HG03342 (cell line): Measurements from ENCODE around the gene P3H2.
"Not testable (repeated sequence)": the region's sequence is repeated elsewhere in the genome, so short reads cannot be mapped to it uniquely, and the experiment has no call there.

Experiments
- ATAC-seq: cut with Tn5 transposase; IDR thresholded peaks from one replicate; pipeline ENCODE4 v1.9.1; 2021; ENCODE audit warnings: mild to moderate bottlenecking, moderate library complexity; ENCODE audit not compliant: unreplicated experiment

Gene P3H2, protein sequence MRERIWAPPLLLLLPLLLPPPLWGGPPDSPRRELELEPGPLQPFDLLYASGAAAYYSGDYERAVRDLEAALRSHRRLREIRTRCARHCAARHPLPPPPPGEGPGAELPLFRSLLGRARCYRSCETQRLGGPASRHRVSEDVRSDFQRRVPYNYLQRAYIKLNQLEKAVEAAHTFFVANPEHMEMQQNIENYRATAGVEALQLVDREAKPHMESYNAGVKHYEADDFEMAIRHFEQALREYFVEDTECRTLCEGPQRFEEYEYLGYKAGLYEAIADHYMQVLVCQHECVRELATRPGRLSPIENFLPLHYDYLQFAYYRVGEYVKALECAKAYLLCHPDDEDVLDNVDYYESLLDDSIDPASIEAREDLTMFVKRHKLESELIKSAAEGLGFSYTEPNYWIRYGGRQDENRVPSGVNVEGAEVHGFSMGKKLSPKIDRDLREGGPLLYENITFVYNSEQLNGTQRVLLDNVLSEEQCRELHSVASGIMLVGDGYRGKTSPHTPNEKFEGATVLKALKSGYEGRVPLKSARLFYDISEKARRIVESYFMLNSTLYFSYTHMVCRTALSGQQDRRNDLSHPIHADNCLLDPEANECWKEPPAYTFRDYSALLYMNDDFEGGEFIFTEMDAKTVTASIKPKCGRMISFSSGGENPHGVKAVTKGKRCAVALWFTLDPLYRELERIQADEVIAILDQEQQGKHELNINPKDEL

DNA sequence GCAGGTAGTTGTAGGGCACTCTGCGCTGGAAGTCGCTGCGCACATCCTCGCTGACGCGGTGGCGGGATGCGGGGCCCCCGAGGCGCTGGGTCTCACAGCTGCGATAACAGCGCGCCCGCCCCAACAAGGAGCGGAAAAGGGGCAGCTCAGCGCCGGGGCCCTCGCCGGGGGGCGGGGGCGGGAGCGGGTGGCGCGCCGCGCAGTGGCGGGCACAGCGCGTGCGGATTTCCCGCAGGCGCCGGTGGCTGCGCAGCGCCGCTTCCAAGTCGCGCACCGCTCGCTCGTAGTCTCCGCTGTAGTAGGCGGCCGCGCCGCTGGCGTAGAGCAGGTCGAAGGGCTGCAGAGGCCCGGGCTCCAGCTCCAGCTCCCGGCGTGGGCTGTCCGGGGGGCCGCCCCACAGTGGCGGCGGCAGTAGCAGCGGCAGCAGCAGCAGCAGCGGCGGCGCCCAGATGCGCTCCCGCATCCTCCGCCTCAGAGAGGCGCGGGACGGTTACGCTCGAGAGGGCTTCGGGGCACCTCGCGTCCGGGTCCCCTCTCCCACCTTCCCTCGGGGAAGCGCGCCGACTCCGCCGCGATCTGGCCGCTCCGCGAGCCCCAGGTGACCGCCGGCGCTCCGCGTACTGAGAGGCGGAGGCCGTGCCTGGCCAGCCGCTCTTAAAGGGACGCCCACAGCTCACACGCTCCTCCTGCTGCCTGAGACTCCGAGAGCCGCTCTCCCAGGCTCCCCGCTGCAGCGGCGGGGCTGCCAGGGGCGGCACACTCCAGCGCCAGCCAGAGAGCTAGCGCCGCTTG is at the start of gene P3H2:
Gene P3H2, minus strand, starts transcription at position 629 of the 792 bp plus-strand sequence. Its CDS starts 166 bp downstream, at position 463.
- ATAC-seq, result peak; percentile 81

DNA sequence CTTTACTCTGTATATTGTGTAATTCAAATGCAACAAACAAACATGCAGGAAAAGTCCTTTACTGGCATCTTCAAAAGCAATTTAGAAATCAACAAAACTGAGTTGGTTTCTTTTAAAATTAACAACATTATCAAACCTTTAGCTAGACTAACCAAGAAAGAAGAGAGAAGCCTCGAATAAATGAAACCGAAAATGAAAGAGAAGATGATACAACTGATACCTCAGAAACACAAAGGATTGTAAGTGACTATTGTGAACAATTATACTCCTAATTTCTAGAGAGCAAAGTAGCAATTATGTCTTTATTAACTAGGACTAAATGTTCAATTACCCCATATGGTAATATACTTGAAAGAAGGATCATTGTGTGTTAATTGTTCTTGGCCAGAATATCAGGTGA is 49.2 kb upstream of the P3H2 start:
- peak; percentile 90 for ATAC-seq

DNA sequence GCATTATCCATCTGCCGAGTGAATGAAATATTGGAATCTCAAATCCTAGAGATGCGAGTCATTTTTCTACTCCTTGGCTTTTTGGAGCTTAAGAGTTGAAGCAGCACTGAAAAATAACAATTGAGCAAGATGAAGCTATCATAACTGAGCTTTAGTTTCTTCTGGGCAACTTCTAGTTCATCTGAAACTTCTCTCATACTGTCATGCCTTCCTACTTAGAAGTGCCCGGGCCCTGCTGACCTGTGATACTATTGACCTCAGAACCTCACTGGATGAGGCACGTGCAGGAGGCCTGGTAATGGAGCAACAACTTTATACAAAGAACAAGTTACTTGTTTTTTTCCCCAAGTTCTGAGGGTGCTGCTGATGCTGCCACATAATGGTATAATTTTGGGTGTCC is 48.5 kb upstream of the P3H2 start:
- ATAC-seq, result peak; percentile 38

DNA sequence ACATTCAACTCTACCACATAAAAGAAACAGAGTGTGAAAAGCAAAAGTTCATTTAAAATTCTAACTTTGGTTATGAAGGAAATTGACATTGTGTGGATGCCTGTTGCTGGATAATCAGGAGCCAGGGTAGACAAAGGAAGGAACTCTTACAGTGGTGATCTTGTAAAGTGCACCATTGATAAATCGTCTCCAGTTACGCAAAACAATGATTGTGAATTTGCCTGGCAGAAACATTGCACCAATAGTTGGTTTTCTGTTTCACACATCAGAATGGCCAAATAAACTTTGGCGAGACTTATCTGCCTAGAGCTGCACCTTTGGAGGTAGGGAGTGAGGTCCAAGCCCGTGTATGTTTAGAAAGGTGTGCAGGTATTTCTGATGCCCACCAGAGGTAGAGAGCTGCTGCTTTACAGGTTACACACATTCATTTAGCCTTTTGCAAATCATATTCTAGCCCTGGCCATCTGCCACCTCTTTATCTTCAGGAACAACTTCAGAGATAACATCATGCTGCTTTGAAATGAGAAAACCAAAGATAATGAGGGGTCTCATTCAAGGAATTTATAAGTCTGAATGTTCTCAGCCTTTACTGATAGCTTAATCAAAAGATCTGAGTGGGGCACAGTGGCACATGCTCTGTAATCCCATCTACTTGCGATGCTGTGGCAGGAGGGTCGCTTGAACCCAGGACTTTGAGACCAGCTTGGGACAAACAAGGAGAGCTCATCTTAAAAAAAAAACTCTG is 47.4 kb upstream of the P3H2 start:
- ATAC-seq, result no peak

DNA sequence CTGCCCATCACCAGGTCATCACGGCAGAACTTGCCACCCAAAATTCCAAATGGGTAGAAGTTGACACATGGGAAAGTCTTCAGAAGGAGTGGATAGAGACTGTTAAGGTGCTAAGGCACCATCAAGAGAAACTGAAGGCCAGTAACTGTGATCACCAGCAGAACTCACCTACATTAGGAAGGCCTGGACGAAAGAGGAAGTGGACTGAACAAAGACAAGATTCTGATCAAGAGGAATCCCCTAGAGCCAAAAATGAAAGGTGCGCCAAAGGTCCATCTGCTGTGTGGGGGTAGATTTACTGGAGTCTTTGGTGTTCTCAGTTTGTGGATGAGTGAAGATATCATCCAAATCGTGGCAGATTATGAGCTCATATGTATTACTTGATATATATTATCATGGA is 46.3 kb upstream of the P3H2 start:
- ATAC-seq, result no peak

DNA sequence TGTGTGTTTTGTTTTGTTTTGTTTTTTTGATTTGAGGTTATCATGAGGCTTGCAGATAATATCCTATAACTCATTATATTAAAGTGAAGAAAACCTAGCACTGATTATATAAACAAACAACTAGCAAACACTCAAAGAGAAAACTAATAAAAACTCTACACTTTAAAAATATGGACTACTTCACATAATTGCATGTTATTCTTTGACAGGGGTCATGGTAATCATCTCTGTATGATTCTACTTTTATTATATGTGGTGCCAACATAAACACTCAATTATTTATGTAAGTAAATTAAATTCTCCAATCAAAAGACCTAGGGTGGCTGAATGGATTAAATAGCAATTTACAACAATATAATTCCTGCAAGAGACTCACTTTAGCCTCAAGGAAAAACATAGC is 44.6 kb upstream of the P3H2 start:
- ATAC-seq, result no peak

DNA sequence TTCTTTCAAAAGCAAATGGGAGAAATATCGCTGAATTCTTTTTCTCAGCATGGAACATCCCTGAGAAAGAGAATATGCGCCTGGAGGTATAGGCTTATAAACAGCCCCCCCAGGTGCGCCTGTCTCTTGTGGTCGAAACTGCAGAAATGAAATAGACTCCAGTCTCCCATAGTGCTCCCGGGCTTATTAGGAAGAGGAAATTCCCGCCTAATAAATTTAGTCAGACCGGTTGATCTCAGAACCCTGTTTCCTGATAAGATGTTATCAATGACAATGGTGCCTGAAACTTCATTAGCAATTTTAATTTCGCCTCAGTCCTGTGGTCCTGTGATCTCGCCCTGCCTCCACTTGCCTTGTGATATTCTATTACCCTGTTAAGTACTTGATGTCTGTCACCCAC is 41.3 kb upstream of the P3H2 start:
- not testable (repeated sequence) for ATAC-seq

DNA sequence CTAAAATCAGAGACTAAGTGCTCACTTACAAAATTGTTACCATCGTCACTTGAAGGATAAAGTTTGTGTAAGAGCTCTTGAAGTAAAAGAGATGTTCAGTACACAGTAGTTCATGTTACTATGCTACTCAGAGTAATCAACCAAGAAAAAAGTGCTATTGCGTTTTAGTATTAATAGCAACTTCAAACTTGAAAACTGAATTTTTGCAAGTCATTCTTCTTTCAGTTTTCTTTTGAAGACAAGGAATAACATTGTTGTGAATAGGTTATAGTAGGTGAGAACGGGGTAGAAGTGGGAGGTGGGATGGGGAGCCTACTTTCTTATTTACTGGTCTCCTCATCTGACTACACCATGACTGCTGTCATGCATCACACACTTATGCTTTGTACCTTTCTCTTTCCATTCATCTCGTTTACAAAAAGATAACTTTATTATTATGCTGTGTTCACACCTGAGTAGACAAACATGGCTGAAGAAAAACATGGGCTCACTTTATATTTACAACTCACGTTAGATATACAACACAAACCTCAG is 39.3 kb upstream of the P3H2 start:
- no peak for ATAC-seq

DNA sequence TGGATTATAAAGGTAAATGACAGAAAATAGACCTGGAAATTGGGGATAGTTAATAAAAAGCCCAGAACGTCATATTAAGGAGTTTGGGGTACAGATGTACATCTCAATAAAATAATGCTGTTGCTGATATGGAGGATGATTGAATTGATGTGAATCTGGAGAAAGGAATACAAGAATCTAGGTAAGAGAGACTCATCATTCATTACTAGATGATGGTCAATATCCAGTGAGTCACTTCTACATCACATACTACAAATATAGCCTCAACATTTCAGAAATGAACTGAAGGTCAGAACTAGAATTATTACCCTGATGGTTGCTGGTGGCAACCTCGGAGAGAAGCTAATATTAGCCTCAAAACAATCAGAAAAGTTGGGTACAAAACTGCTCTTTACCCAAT is 37.6 kb upstream of the P3H2 start:
- no peak for ATAC-seq

DNA sequence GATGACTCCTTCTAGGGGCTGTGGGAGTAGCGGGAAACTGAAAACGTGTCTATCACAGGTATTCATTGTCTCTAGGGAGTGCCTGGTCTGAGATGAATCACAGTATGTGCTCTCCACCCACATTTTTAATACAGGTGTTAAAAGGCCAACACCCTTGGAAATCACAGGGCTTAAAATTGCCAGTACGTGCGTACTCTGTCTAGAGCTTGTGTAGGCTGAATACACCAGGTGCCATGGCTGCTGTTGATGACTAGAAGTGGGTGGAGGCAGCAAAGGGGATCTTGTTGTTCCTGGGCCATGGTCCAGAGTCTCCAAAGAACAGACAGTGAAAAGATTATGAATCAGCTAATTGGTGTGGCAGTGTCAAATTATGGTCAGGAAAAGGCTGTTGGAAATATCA is 35.1 kb upstream of the P3H2 start:
- no peak for ATAC-seq

DNA sequence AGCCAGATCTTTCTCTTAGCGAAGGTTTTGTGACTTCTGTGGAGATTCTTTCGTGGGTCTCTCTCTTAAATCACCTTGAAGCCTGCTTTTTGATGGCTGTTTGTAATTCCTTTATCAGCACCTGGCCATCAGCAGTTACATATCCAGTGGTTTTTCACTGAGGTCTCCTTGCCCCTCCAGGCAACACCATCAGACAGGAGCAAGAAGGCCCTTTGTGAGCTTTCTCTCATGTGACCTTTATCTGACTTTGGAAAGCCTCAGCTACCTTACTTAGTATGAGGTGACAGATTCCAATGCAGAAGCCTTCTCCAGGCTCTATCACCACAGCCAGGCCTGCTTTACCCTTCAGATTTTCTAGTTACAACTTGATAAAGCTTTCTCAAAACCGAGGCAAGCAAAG is 30.0 kb upstream of the P3H2 start:
- no peak for ATAC-seq

DNA sequence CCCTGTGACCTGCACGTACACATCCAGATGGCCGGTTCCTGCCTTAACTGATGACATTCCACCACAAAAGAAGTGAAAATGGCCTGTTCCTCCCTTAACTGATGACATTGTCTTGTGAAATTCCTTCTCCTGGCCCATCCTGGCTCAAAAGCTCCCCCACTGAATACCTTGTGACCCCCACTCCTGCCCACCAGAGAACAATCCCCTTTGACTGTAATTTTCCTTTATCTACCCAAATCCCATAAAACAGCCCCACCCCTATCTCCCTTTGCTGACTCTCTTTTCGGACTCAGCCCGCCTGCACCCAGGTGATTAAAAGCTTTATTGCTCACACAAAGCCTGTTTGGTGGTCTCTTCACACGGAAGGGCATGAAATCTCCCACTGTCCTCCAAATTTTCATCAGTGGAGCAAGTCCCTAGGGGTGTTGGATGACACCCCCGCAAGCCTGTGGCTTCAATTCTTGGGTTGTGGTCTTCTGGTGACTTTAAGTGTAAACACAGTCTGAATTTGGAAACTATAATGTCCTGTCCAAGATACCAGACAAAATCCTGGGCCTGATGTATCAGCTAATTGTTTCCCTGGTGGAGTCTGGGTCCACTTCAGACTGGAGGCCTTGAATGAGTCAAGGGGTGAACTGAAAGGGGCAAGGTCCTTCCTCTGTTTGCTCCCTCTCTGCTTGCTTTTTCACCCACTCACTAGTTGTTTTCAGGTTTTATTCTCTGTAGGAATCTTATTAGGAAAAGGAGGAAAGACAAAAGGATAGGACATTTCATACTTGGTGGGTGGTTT is 29.3 kb upstream of the P3H2 start:
- ATAC-seq, result not testable (repeated sequence)

DNA sequence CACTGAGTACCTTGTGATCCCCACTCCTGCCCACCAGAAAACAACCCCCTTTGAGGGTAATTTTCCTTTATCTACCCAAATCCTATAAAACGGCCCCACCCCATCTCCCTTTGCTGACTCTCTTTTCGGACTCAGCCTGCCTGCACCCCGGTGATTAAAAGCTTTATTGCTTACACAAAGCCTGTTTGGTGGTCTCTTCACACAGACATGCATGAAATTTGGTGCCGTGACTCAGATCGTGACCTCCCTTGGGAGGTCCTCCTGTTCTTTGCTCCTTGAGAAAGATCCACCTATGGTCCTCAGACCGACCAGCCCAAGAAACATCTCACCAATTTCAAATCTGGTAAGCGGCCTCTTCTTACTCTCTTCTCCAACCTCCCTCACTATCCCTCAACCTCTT is 24.1 kb upstream of the P3H2 start:
- ATAC-seq, result not testable (repeated sequence)

DNA sequence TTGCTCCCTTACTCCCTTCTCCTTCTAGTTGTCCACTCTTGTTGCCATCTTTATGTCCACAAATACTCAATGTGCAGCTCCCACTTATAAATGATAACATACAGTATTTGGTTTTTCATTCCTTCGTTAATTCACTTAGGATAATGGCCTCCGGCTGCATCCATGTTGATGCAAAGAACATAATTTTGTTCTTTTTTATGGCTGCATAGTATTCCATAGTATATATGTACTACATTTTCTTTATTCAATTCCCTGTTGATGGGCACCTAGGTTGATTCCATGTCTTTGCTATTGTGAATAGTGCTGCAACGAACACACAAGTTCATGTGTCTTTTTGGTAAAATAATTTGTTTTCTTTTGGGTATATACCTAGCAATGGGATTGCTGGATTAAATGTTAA is 21.3 kb upstream of the P3H2 start:
- no peak for ATAC-seq

DNA sequence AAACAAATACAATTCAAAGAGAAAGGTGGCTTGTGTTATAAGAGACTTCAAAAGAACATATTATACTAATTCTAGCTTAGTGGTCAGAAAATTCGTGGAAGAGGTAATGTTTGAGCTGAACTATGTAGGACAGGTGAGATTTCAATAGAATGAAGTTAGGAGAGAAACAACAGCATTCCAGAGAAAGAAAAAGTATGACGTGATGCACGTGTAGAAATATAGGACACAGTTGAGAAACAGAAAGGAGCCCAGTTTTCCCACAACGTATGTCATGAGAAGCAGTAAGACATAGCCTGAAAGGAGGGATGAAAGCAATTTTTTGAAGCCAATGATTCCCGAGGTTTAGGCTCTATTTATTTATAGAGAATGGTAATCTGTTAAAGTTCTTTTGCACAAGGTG is 18.7 kb upstream of the P3H2 start:
- ATAC-seq, result no peak

DNA sequence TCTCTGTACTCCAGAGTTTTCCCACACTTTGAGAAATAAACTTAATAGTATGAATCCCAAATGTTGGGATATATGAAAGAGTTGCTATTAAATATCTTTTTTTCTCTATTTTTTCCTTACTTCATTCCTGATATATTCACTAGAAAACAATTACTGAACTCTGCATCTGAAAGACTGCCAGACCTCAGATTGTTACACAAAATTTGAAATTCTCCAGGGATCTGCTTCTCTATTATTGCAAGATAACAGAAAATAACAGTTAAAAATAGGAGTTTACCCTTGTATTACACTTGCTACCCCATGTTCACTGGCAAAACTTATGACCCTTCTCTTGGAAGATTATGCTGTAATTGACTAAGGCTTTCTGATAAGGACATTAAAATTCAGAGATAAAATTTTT is 11.7 kb upstream of the P3H2 start:
- no peak for ATAC-seq

DNA sequence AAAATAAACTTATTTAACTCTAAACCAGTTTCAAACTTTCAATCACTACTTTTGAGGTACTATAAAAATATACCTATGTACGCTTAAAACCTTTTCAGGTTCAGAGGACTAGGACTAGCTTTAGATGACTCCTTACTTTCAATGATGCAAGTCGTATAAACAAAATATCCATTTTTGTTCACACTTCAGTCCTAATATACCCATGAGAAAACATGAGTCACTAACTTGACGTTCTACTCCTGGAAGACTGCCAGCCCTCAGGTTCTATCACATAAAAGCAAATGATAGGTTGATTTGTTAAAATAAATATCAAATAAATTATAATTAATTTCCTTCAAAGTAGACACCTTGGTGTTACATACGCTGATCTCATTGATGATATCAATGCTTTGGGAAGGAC is 10.6 kb upstream of the P3H2 start:
- no peak for ATAC-seq

DNA sequence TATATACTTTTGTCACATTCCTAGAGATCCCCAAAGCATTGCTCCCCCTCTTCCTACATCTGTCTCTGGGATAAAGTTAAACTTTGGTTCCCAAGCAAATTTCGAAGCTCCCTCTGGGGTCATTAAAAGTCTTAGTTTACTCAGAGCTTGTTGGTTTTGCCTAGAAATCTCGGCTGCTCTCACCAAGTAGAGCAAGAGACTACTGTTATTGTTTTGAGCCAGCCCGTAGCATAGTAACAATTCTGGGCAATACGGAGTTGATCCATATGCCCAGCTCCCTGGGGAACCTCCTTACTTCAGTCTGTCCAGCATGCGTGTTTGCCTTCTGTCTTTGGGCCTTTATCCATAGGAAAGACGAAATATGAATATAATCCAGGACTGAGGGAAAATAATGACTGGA is 10.0 kb upstream of the P3H2 start:
- no peak for ATAC-seq

DNA sequence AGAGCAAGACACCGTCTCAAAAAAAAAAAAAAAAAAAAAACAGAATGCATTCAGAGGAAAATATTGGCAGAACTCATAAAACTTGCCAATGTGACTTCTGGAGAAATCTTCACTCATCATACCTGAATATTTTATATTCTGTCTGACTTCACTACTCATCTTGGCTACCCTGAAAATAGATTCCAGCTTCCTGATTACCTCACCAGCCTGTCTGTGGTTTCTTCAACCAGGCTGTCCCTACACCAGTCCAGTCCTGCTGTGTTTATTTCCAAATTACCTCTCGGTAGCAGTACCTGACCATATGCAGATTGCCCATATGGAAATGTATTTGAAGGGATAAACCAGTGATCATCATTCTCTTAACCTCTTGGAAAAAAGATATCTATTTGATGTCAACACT is 9.3 kb upstream of the P3H2 start:
- ATAC-seq, result no peak

DNA sequence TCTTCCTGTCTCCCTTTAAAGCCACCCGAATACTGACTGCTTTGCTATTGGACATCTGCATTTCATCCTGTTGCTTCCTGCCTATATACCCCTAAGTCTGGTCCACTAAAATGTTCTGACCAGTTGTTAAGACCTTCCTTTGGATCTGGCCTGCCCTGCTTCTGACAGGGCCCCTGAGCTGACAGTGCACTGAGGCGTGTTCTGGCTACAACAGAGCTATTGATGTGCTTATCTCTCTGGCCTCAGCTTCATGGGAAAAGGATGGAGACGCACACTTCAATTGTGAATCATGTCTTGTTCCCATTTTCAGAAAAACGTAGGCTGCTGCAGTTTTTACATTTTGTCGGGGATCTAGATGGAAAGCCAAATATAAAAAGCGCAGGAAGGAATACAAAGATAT is 7.1 kb upstream of the P3H2 start:
- no peak for ATAC-seq
